Endothelial cell of umbilical vein (primary cell): ENCODE measurements around the gene SPP1. TPM values are rescaled to one million over a fixed set of nuclear protein-coding genes. Genes with fewer than 3 reads are reported as not detected.
A peak's percentile ranks its signal among the peaks of the same experiment; 100 is the strongest.

ENCODE experiments used
- BruUV-seq: library from RNA; stranded (reverse); fragments of 400-500 nt; replicated peaks from 2 replicates; lab custom pipeline; 2021; lab: Mats Ljungman, UMichigan
- CTCF ChIA-PET: fragments of 300-600, 350-600 bp; sonication (Branson Sonifier 250); formaldehyde crosslinking; loops from one replicate; lab custom pipeline; 2021; ENCODE audit warnings: antibody characterized with exemption, inconsistent platforms; lab: Charles Lee
- POLR2A ChIA-PET: fragments of 300-600, 350-600 bp; sonication (Branson Sonifier 250); formaldehyde crosslinking; loops from one replicate; lab custom pipeline; 2021; ENCODE audit warnings: antibody characterized with exemption, inconsistent platforms; lab: Charles Lee
- DNase-seq: peaks from one replicate; pipeline ENCODE4 v3.0.0-alpha.2; 2011; ENCODE audit warnings: low read depth, low spot score
- FAIRE-seq: peaks from 2 replicates; lab custom pipeline; 2011; peaks lifted over from hg19 to GRCh38; lab: Jason Lieb, UNC
- H2AFZ ChIP-seq: 2 replicates; pipeline ENCODE4 v1.6.0; 2012; ENCODE audit warnings: low read depth, low read length, control low read depth, inconsistent platforms
- H3K27ac ChIP-seq: 2 replicates; pipeline ENCODE4 v1.5.1; 2011; ENCODE audit warnings: low read depth, mild to moderate bottlenecking, control low read depth, low read length, moderate library complexity; ENCODE audit not compliant: insufficient read depth
- H3K27me3 ChIP-seq, 2 experiments: 2 replicates each; pipeline versions ENCODE4 v1.6.0 to v1.6.1; 2011; ENCODE audit warnings: low read length in 2 of 2, mixed read lengths in 1 of 2; ENCODE audit not compliant: control insufficient read depth in 2 of 2, insufficient read depth in 2 of 2
- H3K36me3 ChIP-seq, 2 experiments: 2 replicates in 1 of 2; 3 replicates in 1 of 2; pipeline ENCODE4 v1.5.1; 2011; ENCODE audit warnings: low read length in 2 of 2, mild to moderate bottlenecking in 1 of 2, moderate library complexity in 1 of 2; ENCODE audit not compliant: control insufficient read depth in 2 of 2, insufficient read depth in 2 of 2; ENCODE audit errors: extremely low read depth in 1 of 2
- H3K4me1 ChIP-seq: 3 replicates; pipeline ENCODE4 v1.5.1; 2011; ENCODE audit warnings: mild to moderate bottlenecking, low read length; ENCODE audit not compliant: control insufficient read depth, insufficient read depth; ENCODE audit errors: extremely low read depth
- H3K4me2 ChIP-seq: 2 replicates; pipeline ENCODE4 v1.6.1; 2011; ENCODE audit warnings: low read length, control low read depth, mixed read lengths; ENCODE audit not compliant: insufficient read depth
- H3K4me3 ChIP-seq, 3 experiments: fragments of 200-600 bp in 1 of 3; sonication (generic), shearing (Covaris generic) in 1 of 3; replicated peaks in 1 of 3; 2 replicates each; pipeline ENCODE4 v1.5.1; 2011 to 2016; ENCODE audit warnings: control low read depth in 3 of 3, low read length in 3 of 3, mild to moderate bottlenecking in 2 of 3, inconsistent platforms in 1 of 3, low read depth in 1 of 3, moderate library complexity in 1 of 3; ENCODE audit not compliant: insufficient read depth in 1 of 3
- H3K79me2 ChIP-seq: 2 replicates; pipeline ENCODE4 v1.6.0; 2012; ENCODE audit warnings: low read length, inconsistent platforms; ENCODE audit not compliant: control insufficient read depth, insufficient read depth
- H3K9ac ChIP-seq: replicated peaks from 2 replicates; pipeline ENCODE3; 2011; ENCODE audit warnings: low read length, control low read depth; ENCODE audit not compliant: insufficient read depth; ENCODE audit errors: extremely low read depth
- H3K9me1 ChIP-seq: replicated peaks from 3 replicates; pipeline ENCODE4 v1.6.0; 2011; ENCODE audit warnings: mild to moderate bottlenecking, low read length; ENCODE audit not compliant: control insufficient read depth, insufficient read depth; ENCODE audit errors: extremely low read depth
- H3K9me3 ChIP-seq: replicated peaks from 2 replicates; pipeline ENCODE4 v1.5.1; 2012; ENCODE audit warnings: low read length, inconsistent platforms; ENCODE audit not compliant: control insufficient read depth, insufficient read depth
- H4K20me1 ChIP-seq: replicated peaks from 2 replicates; pipeline ENCODE3; 2011; ENCODE audit warnings: mild to moderate bottlenecking, low read length; ENCODE audit not compliant: control insufficient read depth, insufficient read depth; ENCODE audit errors: extremely low read depth
- EZH2 ChIP-seq: IDR thresholded peaks from 2 replicates; pipeline ENCODE4 v1.6.1; 2012; ENCODE audit warnings: borderline replicate concordance, low read depth, mild to moderate bottlenecking, moderate library complexity, low read length, inconsistent platforms; ENCODE audit not compliant: severe bottlenecking
- FOS ChIP-seq: IDR thresholded peaks from 2 replicates; pipeline ENCODE4 v1.6.1; 2011; ENCODE audit warnings: mild to moderate bottlenecking, low read length, moderate library complexity, borderline replicate concordance; ENCODE audit not compliant: insufficient read depth
- GATA2 ChIP-seq: IDR thresholded peaks from 2 replicates; pipeline ENCODE4 v1.7.0; 2011; ENCODE audit warnings: low read depth, mild to moderate bottlenecking, moderate library complexity, mixed read lengths, low read length; ENCODE audit not compliant: insufficient read length, insufficient read depth
- JUN ChIP-seq: IDR thresholded peaks from 2 replicates; pipeline ENCODE4 v1.6.1; 2011; ENCODE audit warnings: borderline replicate concordance, low read depth; ENCODE audit not compliant: insufficient read length, insufficient read depth
- MAX ChIP-seq: IDR thresholded peaks from 2 replicates; pipeline ENCODE4 v1.6.1; 2011; ENCODE audit not compliant: insufficient read depth, insufficient read length
- MYC ChIP-seq: IDR thresholded peaks from one replicate; pipeline ENCODE4 v1.6.1; 2011; ENCODE audit warnings: mild to moderate bottlenecking, low read depth, low read length
- POLR2A ChIP-seq: IDR thresholded peaks from 2 replicates; pipeline ENCODE4 v1.6.1; 2012; ENCODE audit warnings: low read depth, mild to moderate bottlenecking, control low read depth, low read length
- POLR2AphosphoS5 ChIP-seq: IDR thresholded peaks from 2 replicates; pipeline ENCODE4 v1.6.1; 2012; ENCODE audit warnings: low read depth, mild to moderate bottlenecking, control low read depth, low read length, moderate library complexity; ENCODE audit not compliant: insufficient read depth
- dilution Hi-C: fragments of 300-500 bp; cut with MboI; formaldehyde crosslinking; loops from one replicate; pipeline ENCODE4 v1.15.0; 2019; ENCODE audit warnings: low sequenced_read_pairs; ENCODE audit not compliant: extremely low pct_ligation_motif_present
- intact Hi-C: fragments of 100-400 bp; cut with micrococcal nuclease; formaldehyde crosslinking; loops from one replicate; pipeline ENCODE4 v1.10.0; 2022
- polyA plus RNA-seq, 4 experiments: library from polyadenylated mRNA; depleted of rRNA in 3 of 4; stranded (reverse) in 3 of 4; unstranded in 1 of 4; fragments of >200 nt; gene quantifications; 2 replicates each; pipeline versions ENCODE4 v1.2.1 to v1.2.3, GENCODE V29; 2011 to 2012; ENCODE audit warnings: missing spikeins in 1 of 4
- total RNA-seq: library from RNA; stranded (reverse); gene quantifications from 2 replicates; pipeline ENCODE4 v1.2.3, GENCODE V29; 2021
- TF ChIP-seq, protein P1 (sequence below), 2 donors: IDR thresholded peaks; 1 replicate in 1 of 2; 2 replicates in 1 of 2; pipeline ENCODE4 v1.5.1; 2011; ENCODE audit warnings: low read length in 2 of 2, mild to moderate bottlenecking in 2 of 2, moderate library complexity in 2 of 2, control low read depth in 1 of 2, inconsistent platforms in 1 of 2, low read depth in 1 of 2; ENCODE audit not compliant: insufficient read depth in 1 of 2; ENCODE audit errors: extremely low read depth in 1 of 2

Gene SPP1
- total and polyA plus RNA-seq, 2 donors (not counting 3 experiments of a cell fraction or from before 2014, with no cell fraction given): not detected

DNA sequence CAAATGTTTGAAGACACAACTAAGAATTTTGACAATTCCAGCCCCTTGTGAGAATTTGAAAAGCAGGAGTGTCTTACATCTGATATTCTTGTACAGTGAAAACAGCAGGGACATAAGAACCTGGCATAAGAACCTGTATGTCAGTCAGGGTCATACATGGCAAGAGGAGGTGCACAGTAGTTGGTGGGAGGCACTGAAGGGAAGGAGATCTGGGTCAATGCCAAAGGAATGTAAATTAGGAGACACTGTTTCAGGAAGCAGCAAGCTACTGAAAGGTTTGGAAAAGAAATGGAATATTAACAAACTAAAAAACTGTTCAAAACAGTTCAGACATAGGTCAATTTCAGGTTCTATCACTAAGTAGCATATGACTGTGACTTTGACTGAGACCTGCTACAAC lies 25.0 kb upstream of the SPP1 start:
- H3K4me3 ChIP-seq: no peak overlapping the region
- no peaks in the 10 kb centered on the region for H3K36me3 ChIP-seq
- H4K20me1 ChIP-seq: no peaks in the 10 kb centered on the region
- dilution Hi-C loops (no loop called here), intact Hi-C loops (loop anchor here (1.0 kb wide), 2 partner anchors 23 to 54 kb away; no protein-coding TSS in a partner anchor)
- no peak overlapping the region for H3K27ac ChIP-seq
- ChIA-PET POLR2A (no interaction called here), CTCF (interaction anchor here (1.0 to 1.8 kb wide), 7 partner anchors 13 to 261 kb away, joined by 3 to 8 read pairs (median 4); partner anchors contain the start of gene SPP1)
- BruUV-seq: no TSS peak
- H3K9ac ChIP-seq: no peak overlapping the region
- peak overlapping the region; percentile 42 for H3K4me2 ChIP-seq
- DNase-seq (no peak), FAIRE-seq (peak; percentile 33)
- H3K4me1 ChIP-seq: peaks cover 15% of the 10 kb centered on the region
- TF ChIP-seq GATA2 (no peak), JUN (no peak), POLR2A (no peak), MAX (no peak), FOS (no peak)
- H3K27me3 ChIP-seq: no peaks in the 10 kb centered on the region
- no peak overlapping the region for H2AFZ ChIP-seq
- no peaks in the 10 kb centered on the region for H3K9me1 ChIP-seq
- H3K9me3 ChIP-seq: no peaks in the 10 kb centered on the region
- no peaks in the 10 kb centered on the region for H3K79me2 ChIP-seq

GRCh38 chr4:87950936-87951511 lies 24.5 kb upstream of the SPP1 start:
- CTCF ChIA-PET: interaction anchor here (1.3 to 1.8 kb wide), 4 partner anchors 12 to 261 kb away, joined by 4 to 7 read pairs (median 4); no protein-coding TSS in a partner anchor
- dilution Hi-C loops: no loop called here

More at GRCh38 chr4:87950936-87951511, 24.5 kb upstream of the SPP1 start:
- Histone ChIP-seq H2AFZ (no peak overlapping the region), H3K27ac (no peak overlapping the region), H4K20me1 (no peaks in the 10 kb centered on the region), H3K4me3 (no peak overlapping the region), H3K9me1 (no peaks in the 10 kb centered on the region), H3K79me2 (no peaks in the 10 kb centered on the region), H3K9ac (no peak overlapping the region), H3K4me1 (peaks cover 15% of the 10 kb centered on the region), H3K4me2 (no peak overlapping the region), H3K27me3 (no peaks in the 10 kb centered on the region), H3K9me3 (no peaks in the 10 kb centered on the region), H3K36me3 (no peaks in the 10 kb centered on the region)
- POLR2A ChIA-PET: no interaction called here
- DNase-seq: no peak
- intact Hi-C loops: loop anchor here (1.0 kb wide), 2 partner anchors 22 to 55 kb away; no protein-coding TSS in a partner anchor
- no peak for TF ChIP-seq MYC
- no peak for TF ChIP-seq MAX
- TF ChIP-seq POLR2A: no peak
- TF ChIP-seq FOS: no peak
- TF ChIP-seq, protein P1, sequence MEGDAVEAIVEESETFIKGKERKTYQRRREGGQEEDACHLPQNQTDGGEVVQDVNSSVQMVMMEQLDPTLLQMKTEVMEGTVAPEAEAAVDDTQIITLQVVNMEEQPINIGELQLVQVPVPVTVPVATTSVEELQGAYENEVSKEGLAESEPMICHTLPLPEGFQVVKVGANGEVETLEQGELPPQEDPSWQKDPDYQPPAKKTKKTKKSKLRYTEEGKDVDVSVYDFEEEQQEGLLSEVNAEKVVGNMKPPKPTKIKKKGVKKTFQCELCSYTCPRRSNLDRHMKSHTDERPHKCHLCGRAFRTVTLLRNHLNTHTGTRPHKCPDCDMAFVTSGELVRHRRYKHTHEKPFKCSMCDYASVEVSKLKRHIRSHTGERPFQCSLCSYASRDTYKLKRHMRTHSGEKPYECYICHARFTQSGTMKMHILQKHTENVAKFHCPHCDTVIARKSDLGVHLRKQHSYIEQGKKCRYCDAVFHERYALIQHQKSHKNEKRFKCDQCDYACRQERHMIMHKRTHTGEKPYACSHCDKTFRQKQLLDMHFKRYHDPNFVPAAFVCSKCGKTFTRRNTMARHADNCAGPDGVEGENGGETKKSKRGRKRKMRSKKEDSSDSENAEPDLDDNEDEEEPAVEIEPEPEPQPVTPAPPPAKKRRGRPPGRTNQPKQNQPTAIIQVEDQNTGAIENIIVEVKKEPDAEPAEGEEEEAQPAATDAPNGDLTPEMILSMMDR (IDR thresholded peaks at IDR 0.05; ENCODE audit: extremely low read depth in 1 of 2, insufficient read depth in 1 of 2, low read depth in 1 of 2, low read length in 2 of 2): no peak
- TF ChIP-seq POLR2AphosphoS5: no peak
- TF ChIP-seq JUN: no peak
- no peak for TF ChIP-seq GATA2
- TF ChIP-seq EZH2: no peak
- BruUV-seq: no TSS peak
- FAIRE-seq: no peak
